GM21360 (cell line): ENCODE measurements around the gene CDC27.
"Not testable (repeated sequence)": the region's sequence is repeated elsewhere in the genome, so short reads cannot be mapped to it uniquely, and the experiment has no call there.

Source experiments
- ATAC-seq: cut with Tn5 transposase; IDR thresholded peaks from one replicate; pipeline ENCODE4 v1.9.1; 2021; ENCODE audit warnings: mild to moderate bottlenecking, moderate library complexity; ENCODE audit not compliant: unreplicated experiment

Gene CDC27, protein sequence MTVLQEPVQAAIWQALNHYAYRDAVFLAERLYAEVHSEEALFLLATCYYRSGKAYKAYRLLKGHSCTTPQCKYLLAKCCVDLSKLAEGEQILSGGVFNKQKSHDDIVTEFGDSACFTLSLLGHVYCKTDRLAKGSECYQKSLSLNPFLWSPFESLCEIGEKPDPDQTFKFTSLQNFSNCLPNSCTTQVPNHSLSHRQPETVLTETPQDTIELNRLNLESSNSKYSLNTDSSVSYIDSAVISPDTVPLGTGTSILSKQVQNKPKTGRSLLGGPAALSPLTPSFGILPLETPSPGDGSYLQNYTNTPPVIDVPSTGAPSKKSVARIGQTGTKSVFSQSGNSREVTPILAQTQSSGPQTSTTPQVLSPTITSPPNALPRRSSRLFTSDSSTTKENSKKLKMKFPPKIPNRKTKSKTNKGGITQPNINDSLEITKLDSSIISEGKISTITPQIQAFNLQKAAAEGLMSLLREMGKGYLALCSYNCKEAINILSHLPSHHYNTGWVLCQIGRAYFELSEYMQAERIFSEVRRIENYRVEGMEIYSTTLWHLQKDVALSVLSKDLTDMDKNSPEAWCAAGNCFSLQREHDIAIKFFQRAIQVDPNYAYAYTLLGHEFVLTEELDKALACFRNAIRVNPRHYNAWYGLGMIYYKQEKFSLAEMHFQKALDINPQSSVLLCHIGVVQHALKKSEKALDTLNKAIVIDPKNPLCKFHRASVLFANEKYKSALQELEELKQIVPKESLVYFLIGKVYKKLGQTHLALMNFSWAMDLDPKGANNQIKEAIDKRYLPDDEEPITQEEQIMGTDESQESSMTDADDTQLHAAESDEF

DNA sequence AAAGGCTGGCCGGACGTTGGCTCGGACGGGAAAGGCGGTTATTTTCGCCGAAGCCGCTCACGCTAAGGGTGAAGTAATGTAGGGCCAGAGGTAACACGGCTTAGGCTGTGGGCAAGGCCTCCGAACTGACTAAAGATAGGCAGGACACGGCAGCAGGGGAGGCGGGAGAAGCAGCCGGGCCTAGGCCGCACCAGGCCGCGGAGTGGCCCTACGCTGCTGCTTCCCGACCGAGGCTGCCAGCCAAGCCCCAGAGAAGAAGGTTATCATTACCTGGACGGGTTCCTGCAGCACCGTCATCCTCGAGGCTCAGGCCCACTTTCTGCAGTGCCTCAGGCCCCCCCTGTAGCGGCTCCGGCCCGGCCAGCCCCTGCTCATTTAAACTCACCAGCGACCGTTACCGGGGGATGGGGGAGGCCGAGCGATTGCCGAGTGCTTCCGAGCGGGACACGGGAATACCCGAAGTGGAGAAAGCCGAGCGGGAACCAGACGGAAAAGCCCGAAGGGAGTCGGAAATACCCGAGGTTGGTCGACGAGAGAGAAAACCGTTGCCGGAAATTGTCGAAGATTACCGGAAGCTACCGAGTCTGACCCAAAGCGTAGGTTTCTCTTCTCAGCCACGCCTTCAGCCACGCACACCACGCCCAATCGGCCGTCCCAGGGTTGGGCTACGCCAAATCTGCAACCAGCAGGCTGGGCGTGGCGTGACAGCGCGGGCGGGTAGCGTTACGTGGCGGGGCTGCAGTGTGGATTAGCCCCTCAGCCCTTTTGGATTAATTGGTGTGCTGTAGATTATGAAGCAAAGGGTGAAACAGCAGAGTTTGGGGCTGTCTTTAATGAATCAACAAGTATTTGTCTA is at the start of gene CDC27:
Gene CDC27 (minus strand): TSS at position 420 of the 856 bp plus-strand sequence. CDS start 123 bp downstream, at position 297.
- ATAC-seq: peak; percentile 88

DNA sequence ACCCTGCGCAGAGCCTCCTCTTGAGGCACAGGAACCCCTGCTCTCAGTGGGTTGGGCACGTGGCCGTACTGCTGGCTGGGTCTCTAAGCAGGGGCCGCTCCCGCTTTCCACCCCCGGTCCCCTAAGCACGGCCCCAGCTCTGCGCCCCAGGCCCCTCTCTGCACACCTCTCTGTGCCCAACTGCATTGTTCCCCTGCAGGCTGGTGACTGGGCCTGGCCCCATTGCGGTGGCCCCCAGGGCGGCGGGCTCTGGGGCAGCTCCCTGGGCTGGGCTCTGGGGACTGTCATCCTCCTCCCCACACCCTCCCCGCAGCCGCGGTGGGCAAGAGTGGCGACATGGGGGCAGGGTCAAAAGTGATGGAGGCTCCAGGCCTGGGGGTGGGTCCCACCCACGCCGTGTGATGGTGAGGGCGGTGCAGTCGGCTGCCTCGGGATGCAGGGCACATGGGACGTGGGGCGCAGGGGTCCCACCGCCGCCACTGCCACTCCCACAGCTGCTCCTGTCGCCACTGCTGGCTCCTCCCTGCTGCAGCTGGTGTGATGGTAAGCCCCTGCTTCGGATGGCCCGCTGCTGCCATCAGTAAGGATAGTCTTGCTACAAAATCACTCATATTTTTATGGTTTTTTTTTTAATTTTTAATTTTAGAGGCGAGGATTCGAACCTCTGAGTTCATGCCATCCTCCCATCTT is 49.4 kb upstream of the CDC27 start:
- no peak for ATAC-seq

DNA sequence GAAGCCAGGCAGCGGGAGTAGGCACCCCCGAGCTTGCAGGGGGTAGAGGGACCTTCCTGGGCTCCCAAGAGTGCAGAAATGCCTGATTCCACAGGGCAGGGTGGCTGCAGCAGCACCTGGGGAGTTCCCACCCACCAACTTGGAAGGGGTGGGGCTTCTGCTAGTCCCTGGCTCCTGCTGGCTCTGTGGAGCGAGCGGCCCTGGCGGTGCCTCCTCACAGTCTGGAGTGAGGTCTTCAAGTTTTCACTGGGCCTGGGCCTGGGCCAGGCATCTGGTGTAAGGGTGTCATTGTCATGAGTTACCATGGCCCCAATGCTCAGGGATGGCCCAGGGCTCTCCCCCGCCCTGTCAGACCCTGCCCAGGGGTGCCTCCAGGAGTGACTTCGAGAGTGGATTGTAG is 48.7 kb upstream of the CDC27 start:
- no peak for ATAC-seq

DNA sequence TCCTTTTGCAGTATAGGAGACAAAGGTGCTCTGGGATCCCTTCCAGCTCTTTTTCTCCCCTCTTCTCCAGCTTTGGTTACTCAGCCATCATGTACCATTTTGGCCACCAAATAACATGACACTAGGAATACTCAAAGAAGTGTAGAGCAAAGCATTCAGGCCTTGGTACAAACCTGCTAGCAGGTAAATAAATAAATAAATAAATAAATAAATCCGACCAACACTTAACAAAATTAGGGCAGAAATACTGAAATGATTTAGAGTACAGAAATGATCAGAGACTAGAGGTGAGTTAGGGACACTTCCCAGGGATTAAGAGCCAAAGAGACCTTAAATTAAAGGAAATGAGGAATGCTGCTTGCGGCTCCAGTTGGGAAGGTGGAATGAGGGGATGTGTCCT is 46.8 kb upstream of the CDC27 start:
- ATAC-seq: no peak

DNA sequence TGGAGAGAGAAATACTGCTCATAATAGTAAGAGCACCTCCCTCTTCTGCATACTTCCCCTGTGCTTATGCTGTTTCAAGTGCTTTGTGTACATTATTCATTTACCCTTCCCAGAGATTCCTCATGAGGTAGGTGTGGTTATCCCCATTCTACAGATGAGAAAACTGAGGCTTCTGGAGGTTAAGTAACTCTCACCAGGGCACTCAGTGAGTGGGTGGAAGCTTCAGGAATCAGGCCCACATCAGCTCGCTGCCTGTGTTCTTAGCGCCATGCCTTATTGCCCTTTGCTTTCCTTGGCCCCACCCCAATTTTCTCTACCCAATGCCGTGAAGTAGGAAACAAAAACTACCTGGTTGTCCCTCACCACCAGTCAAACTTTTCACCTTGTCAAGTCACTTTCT is 46.4 kb upstream of the CDC27 start:
- no peak for ATAC-seq

DNA sequence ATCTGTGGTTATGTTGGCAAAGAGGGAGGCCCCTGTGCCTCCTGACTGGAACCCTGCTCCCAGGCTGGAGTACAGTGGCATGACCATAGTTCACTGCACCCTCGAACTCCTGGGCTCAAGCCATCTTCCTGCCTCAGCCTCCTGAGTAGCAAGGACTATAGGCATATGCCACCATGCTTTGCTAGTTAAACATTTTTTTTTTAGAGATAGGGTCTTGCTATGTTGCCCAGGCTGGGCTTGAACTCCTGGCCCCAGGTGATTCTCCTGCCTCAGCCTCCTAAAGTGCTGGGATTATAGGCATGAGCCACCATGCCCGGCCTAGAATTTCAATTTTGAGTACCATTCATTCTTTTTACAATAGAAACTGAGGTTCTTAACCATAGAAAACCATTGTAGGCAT is 43.4 kb upstream of the CDC27 start:
- no peak for ATAC-seq

DNA sequence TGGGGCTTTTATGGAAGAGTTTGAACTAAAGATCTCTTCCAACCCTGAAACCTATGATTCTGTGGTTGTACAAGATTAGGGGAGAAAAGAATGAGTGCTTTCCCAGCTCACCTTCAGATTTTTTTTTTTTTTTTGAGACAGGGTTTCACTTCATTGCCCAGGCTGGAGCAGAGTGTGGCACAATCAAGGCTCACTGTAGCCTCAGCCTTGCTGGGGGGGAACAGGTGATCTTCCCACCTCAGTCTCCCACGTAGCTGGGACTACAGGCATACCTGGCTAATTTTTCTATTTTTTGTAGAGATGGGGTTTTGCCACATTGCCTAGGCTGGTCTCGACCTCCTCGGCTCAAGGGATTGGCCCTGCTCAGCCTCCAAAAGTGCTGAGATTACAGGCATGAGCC is 42.8 kb upstream of the CDC27 start:
- no peak for ATAC-seq

DNA sequence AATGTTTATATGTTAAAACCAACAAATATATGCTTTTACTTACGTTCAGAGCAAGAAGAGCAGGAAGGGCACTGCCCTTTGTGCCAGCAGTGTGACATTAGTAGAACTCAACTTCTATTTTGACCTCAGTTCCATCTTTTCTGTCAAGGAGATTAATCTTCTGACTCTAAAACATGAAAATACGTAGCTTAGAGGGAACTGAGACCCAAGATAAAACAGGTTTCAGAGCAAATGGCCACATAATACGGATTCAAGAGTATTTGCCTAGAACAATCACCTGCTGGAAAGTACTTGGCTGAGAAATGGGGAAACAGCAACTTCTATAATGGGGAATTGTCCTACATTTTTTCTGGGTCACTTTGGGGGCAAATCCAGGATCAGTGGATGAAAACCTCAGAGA is 42.2 kb upstream of the CDC27 start:
- no peak for ATAC-seq

DNA sequence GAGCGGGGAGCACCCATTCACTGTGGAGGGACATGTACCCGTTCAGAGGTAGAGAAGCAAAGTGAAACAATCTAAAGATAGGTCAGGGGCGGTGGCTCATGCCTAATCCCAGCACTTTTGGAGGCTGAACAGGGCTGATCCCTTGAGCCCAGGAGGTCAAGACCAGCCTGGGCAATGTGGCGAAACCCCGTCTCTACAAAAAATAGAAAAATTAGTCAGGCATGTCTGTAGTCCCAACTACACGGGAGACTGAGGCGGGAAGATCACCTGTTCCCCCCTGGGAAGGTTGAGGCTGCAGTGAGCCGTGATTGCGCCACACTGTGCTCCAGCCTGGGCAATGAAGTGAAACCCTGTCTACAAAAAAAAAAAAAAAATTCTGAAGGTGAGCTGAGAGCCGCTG is 41.8 kb upstream of the CDC27 start:
- no peak for ATAC-seq

DNA sequence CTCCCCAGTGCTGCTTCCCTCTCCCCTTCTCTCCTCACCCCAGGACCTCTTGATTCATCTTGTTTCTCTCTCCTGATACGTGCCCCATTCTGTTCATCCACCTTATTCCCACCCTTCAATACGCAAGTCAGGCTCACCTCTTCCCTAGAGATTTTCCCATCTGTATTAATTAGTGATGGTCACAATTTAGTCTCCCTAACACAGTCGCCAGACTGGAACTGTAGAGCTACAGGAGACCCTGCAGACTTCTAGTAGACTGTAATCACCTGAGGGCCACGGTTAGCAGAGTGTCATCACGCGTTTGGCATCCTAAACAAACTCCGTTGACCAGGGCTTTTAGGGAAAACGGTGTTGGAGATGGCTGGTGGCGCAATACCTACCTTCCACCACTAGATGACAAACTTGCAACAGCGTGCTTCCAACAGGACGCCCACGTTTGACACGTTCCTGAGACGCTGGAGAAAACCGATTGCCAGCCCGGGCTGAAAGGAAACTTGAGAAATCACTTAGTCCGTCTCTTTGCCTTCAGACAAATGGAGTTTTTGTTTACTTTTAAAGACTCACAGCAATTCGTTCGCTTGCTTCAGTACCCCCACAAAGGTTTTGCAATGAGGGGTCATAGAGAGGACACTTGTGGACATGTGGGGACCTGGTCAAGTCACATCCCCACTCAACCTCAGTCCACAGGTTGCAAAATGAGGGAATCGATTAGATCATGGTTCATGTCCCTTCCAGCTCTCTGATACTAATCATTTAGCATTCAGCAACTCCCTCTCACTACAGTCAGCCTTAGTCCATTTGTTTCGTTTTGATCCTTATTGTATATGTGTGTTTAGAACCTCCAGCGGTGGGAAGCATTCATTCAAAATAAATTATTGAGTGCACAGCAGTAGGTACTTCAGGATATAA is 40.7 kb upstream of the CDC27 start:
- ATAC-seq: no peak

DNA sequence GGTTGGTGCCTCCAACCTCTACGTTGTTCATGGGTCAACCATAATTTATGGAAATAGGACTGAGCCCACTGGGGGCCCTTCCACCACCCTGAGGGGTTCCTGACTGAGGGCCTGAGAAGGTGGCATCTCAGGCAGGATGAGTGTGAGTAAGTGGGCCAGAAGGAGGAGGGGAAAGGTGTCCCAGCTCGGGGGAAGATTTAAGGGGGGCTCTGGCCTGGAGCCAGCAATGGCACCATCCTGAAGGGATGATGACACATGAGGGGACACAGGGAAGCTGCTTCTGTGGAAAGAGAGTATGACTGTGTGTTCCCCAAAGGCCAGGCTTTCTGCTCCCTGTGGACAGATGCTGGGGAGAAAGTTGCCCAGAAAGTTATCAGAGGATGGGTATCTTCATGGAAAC is 38.8 kb upstream of the CDC27 start:
- no peak for ATAC-seq

DNA sequence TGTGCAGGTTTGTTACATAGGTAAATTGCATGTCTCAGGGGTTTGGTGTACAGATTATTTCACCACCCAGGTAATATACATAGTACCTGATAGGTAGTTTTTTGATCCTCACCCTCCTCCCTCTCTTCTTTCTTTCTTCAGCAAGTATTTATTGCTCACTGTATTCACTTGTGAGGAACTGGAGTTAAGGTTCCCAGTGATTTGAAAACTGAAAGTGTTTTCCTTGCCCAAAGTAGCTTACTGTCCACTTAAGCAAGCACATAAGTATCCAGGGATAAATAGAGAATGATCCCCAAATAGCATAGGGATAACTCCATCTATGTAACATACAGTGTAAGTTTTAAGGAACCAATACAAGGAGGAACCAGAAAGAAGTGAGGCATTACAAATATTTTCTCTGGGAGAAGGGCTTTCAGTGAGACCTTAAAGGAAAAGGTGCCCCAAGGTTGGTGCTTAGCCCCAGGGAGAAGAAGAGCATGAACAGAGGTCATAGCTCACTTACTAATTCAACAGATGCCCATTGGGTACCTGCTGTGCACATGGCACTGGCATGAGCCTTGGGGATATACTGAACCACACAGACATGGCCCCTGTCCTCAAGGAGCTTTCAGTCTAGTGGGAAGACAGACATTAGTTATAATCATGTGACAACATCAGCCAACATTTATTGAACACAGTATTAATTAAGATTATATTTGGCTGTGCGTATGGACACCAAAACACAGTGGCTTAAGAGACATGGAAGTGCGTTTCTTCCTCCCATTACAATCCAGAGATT is 37.0 kb upstream of the CDC27 start:
- no peak for ATAC-seq

DNA sequence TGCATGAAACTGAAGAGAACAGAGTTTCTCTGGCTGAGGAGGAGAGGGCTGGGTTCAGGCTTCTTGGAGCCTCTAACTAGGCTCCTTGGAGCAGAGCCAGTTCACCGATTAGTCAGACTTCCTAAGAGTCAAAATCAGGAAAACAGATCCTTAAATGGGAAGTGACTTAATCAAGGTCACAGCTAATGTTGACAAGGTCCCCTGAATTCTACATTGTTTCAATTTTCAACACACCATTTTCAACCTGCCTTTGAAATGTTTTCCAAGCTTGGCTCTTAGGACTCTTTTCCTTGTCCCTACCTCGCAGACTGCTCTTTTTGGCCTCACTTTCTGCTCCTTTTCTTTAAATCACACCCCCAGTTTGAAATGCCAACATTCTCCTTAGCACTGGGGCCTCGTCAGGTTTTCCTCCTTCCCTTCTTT is 36.4 kb upstream of the CDC27 start:
- ATAC-seq: no peak

DNA sequence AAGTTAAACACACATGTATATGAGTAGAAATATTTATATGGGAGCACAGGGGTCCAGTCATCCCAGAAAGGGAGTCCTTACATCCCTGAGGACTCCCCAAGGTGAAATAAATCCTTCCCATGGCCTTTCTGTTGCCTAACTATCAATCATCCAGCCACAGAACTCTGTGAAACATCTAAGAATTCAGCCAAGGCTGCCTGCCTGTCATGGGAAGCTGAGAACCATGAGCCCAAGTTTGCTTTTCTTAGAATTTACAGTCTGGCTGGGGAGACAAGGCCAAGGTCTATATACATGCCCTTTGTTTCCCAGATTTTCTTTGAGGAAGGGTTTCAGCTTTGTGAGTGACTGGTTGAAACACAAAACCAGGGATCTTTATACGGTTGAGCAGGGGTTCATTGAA is 35.9 kb upstream of the CDC27 start:
- no peak for ATAC-seq

DNA sequence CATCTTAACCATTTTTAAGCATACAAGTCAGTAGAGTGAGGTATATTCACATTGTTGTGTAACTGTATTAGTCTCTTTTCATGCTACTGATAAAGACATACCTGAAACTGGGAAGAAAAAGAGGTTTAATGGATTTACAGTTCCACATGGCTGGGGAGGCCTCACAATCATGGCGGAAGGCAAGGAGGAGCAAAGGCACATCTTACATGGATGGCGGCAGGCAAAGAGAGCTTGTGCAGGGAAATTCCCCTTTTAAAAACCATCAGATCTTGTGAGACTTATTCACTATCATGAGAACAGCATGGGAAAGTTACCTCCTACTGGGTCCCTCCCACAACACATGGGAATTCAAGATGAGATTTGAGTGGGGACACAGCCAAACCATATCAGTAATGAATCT is 35.0 kb upstream of the CDC27 start:
- ATAC-seq: not testable (repeated sequence)

DNA sequence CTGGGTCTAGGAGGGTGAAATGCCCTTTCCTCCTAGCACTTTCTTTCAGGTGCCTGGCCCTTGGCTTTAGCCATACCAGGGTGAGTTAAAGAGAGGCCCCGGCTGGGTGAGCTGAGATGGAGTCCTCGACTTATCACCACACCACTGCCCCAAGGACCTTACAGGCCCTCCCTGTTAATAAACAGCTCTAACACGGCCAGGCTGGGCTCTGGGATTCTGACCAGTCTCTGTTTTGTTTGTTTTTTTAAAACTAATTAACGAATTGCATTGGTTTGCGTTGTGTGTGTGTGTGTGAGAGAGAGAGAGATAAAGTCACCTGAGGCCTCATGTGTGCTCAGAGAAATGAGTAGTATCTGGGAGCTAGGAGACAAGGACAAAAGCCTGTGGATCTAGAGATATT is 34.4 kb upstream of the CDC27 start:
- ATAC-seq: no peak

DNA sequence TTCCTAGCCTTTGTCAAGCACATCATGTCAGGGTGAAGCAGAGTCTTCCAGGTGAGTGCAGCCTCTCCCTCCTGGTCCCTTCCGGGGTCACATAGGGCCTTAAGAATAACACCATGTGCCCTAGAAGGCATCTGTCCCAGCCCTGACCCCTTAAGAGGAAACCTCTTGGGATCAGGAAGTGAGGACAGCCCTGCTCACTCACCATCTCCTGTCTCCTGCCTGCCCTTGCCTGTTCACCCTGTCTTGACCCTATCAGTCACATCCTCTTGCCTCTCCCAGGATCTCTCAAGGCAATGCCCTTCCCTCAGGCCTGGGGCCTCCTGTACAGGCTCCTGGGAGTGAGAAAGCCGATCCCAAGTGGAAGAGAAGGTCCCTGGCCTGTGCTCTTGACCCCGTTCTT is 33.9 kb upstream of the CDC27 start:
- ATAC-seq: no peak

DNA sequence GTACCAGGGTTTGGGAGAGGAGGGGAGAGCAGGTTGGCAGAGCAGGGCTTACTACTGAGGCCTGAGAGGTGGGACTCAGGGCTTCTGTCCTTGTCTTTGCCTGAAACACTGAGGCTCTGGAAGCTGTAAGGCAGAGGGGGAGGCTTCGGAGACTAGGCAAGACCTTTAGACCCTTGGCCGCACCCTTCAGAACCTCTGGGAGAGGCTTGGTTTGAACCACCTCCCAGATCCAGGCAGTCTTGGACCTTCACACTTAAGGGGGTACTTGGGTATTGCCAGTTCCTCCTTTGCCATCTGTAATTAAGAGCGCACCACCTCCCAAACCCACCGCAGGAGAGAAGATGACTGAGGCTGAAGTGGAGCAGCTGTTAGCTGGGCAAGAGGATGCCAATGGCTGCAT is 33.0 kb upstream of the CDC27 start:
- no peak for ATAC-seq

DNA sequence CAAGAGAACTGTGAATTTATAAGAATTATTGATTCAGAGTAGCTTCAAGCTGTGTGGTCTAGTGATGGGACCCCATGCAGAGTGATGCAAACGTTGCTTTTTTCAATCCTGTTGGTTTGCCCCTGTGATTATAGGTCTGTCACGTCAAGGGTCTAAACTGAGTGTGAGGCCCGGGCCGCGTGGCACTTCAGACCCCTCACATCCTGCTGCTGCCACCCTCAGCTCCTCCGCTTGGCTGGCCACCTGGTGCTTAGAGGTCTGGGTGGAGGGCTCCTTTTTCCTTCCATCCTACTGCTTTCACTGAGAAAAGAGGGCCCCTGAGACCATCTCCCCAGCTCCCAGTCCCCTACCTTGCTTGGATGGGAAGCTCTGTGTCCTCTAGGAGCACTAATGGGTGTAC is 32.1 kb upstream of the CDC27 start:
- no peak for ATAC-seq
